Astrocyte of the hippocampus (primary cell): ENCODE measurements around the gene MAPK8IP2.

Experiments
- DNase-seq: peaks from one replicate; pipeline ENCODE4 v3.0.0; 2011; ENCODE audit warnings: low read depth, low spot score

Gene MAPK8IP2

DNA sequence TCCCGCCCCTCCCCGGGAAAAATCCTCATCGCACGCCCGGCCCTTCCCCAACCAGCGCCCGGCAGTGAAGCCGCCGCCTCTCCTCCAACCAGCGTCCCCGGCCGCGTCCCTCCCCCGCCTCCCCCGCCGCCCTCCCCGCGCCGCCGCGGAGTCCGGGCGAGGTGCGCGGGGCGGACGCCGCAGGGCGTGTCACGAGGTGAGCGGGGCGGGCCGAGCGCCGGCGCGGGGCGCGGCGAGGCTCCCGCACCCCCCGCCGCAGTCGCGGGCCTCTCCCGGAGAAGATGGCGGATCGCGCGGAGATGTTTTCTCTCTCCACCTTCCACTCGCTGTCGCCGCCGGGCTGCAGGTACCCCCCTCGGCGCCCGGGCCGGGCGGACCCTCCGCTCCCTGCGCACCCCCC is at the start of gene MAPK8IP2:
MAPK8IP2 (plus strand) TSS at position 256 of the 400 bp plus-strand sequence; CDS start at position 282, 26 bp downstream.
- no peak for DNase-seq

DNA sequence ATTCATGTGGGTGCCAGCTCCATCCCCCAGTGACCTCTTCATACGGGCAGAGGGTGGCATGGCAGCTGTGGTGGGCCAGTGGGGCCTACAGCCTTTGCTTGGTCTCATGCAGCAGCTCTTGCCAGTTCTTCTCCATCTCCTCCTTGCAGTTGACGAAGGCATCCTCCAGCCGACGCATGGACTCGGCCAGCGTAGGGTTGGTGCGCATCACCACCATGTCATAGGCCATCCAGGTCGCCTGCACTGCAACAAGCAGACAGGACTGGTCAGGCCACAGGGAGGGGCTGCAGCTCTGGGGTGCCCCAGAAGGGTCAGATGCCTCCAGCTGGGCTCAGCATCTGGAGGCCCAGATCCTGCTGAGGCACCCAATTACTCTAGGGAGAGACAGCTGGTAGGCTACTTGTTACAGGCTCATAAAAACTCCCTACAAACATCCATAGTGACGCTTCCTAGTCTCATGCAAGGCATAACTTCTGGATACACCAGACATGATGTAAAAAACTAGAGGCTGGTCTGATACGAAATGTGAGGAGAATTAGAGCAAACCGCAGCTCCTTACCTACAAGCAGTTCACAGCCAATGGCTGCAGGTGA is 49.3 kb upstream of the MAPK8IP2 start:
- DNase-seq, result no peak

DNA sequence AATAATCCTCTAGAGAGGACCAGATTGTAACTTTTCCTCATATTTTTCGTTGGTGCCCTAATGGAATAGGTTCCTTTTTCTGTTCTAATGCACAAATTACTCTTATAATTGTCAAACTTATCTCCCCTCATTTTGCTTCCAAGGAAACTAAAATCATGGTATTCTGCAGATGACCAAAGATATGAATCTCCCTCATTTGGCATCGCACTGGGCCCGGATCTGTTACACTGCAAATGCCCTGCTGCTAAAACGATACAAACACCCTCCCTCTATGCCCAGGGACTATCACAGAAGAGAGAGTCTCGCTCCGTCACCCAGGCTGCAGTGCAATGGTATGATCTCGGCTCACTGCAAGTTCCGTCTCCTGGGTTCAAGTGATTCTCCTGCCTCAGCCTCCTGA is 47.3 kb upstream of the MAPK8IP2 start:
- no peak for DNase-seq

DNA sequence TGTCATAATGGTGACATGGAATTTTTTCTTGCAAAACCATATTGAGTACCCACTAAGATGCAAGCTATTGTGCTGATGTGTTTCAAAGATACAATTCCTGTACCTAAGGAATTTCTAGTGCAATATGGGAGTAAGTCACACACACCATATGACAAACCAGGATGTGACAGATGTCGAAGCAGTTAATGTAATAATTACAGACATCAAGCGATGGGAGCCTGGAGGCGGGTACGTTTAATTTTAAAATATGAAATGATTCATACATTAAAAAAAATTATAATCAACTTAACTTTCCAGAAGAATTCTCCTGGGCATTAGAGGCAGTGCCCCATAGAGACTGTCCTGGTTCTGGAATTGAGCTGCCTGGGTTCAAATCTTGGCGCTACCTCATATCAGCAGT is 43.9 kb upstream of the MAPK8IP2 start:
- DNase-seq, result no peak

DNA sequence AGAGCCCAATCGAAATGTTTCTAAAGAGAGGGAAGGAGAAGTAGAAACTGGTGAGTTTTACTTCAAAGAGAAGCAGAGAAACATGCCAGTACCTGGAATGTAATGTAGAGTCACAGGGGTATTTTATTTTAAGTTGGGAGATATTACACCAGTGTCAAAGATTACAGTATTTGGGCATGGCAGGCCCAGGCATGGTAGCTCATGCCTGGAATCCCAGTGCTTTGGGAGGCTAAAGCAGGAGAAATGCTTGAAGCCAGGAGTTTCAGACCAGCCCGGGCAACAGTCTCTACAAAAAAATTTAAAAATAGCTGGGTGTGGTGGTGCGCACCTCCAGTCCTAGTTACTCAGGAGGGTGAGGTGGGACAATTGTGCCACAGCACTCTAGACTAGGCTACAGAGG is 40.6 kb upstream of the MAPK8IP2 start:
- DNase-seq, result no peak

DNA sequence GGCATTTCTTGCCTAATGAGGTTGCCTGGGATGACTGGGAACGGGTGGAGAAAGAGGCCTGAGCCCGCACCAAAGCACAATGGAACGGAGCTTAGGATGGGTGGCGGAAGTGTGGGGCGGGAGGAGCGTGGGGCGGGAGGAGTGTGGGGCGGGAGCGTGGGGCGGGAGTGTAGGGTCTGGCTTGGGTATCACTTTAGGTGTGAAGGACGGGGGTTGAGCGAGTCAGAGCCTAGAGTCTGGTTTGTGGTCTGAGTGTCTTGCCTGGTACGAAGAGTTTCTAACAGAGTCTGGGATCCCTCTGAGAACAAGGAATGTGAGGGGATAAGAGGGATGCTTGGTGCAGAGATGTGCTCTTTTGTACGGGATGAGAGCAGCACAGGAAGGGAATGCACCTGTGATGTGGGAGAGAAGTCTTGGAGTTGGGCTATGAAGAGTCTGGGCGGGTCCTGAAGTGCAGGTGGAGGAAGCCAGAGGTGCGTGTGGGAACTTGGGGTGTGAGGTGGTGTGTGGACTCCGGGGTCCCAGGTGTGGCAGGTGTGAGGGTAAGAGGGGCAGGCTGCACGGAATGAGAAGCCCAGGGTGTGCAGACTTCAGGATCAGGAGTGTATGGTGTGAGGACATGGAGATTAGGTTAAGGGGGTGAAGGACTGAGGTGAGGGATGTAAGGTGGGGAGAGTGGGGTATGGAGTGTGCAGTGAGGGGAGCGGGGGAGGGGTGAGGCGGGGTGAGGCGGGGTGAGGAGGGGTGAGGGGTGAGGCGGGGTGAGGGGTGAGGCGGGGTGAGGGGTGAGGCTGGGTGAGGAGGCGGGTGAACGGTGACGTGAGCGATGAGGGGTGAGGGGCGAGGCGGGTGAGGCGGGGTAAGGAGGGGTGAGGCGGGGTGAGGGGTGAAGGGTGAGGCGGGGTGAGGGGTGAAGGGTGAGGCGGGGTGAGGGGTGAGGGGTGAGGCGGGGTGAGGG is 38.9 kb upstream of the MAPK8IP2 start:
- no peak for DNase-seq

DNA sequence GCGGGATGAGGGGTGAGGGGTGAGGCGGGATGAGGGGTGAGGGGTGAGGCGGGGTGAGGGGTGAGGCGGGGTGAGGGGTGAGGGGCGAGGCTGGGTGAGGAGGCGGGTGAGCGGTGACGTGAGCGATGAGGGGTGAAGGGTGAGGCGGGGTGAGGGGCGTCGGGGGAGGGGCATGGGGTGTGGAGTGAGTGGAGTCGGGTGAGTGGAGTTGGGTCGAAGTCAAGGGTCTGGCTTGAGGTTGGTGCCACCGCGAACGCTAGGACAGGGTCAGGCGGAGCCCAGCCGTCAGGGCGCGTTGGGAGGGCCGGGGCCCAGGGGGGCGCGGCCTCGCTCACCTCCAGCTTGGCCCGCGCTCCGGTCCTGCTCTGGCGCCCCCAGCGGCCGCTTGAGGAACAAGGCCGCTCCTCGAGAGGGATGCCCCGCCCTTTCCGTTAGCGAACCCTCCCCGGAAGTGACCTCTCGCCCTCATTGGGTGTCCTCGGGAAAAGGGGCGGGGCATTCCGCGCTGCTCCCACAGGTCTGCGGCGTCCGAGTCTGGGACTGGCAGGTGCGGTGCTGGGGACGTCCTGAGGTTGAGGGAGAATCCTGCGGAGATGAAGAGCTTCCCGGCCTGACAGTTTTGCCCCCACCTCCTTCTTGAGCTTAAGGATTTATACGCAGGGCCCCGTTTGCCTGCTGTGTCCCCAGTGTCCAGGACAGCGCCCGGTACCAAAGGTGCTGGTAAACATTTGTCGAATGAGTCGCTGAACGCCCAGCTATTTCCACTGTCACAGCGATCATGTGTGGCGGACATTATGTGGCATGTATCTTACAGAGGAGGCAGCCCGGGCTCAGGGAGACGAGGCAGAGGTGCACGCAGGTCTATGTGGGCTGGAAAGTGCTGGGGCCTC is 37.8 kb upstream of the MAPK8IP2 start, which contains the start of gene SYCE3:
SYCE3 (minus strand) TSS at position 397 of the 890 bp plus-strand sequence. CDS start 6,514 bp downstream, outside the sequence.
- DNase-seq, result peak; percentile 97

DNA sequence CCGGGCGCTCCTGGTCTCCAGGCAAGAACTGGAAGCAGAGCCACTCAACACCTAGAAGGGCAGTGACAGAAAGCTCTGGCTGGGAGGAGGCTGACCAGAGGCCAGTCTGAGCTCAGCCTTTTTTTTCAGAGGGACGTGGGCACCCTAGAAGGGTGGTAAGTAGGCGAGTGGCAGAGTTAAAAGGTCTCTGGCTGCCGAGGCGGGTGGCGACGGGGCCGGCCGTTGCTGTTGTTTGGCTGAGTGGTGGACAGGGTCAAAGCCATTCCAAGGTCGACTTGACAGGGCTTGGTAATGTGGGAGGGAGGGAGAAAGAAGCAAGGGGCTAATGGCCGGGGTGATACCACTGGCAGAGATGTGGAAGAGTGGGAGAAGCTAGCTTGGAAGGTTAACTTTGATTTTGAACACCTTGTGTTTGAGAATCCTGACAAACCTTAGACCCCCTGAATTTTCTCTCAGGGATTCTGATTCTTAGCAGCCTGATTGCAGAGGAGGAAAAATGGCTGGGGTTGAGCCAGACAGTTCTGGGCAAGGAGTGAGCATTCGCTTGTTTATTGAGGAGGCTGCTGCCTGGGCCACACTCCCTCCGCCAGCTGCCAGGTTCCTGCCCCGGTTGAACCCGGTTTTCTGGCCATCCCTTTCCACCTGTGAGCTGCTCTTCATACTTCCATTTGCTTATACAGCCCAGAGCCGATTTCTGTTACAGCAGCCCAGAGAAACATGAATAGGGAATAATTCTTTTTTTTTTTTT is 37.0 kb upstream of the MAPK8IP2 start:
- DNase-seq, result no peak

DNA sequence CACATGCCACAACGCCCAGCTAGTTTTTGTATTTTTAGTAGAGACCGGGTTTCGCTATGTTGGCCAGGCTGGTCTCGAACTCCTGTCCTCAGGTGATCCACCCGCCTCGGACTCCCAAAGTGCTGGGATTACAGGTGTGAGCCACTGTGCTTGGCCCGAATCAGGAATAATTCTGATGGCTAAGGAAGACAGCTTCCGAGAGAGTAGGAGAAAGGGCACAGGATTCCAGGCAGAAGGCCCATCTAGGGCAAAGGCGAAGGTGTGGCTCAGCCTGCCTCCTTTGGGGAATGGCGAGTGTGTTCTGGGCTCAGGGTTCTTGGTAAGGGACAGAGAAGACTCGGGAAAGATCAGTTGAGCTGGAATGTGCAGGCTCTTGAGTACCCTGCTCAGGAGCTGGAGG is 36.3 kb upstream of the MAPK8IP2 start:
- no peak for DNase-seq

DNA sequence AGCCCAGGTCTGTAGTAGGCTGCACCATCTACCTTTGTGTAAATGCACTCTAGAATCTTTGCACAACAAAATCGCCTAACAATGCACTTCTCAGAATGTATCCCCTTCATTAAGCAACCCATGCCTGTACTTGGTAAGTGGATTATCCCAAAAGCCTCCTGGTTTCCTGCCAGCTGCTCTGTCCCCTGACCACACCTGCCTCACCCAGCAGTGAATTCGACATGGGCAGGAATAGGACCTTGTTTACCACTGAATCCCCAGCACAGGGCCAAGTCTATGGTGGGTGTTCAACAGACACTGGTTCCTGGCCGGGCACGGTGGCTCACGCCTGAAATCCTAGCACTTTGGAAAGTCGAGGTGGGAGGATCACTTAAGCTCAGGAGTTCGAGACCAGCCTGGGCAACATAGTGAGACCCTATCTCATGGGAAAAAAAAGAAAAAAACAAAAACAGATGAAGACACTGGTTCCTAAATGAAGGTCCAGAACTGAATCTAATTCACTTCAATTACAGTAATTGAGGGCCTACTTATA is 32.8 kb upstream of the MAPK8IP2 start:
- no peak for DNase-seq

DNA sequence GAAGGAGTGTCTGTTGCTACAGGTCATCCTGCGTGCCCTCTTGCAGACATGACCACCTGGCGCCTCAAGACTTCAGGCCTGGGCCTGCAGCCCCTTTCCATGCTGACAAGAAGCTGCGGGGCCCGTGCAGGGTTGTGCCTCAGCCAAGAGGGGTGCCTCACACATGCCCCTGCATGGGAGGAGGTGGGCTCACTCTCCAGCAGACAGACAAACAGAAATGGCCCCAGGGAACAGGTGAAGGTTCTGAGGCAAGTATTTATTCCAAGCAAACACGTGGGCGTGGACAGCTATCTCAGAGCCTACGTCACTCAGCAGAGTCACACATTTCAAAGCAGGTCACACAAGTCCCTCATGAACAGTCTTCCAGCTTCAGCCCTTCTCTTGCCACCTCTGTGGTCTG is 32.0 kb upstream of the MAPK8IP2 start:
- no peak for DNase-seq

DNA sequence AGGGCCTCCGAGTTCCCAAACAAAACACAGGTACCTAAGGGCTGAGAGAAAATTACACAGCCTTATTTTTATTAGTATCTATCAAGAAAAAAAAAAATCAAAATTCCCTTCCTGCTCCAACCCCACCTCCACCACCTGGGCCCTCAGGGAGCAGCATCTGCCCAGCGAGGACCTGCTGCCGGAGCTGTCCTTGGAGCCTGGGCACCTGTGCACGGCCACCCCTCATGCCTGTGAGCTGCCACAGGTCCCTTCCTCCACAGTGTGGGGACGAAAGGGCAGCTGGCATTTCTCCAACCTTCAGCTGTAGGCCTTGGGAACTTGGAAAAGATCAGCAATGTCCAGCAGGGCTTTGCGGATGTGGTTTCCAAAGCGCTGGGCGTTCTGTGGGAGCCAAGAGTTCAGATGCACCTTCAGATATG is 31.5 kb upstream of the MAPK8IP2 start:
- DNase-seq, result no peak

DNA sequence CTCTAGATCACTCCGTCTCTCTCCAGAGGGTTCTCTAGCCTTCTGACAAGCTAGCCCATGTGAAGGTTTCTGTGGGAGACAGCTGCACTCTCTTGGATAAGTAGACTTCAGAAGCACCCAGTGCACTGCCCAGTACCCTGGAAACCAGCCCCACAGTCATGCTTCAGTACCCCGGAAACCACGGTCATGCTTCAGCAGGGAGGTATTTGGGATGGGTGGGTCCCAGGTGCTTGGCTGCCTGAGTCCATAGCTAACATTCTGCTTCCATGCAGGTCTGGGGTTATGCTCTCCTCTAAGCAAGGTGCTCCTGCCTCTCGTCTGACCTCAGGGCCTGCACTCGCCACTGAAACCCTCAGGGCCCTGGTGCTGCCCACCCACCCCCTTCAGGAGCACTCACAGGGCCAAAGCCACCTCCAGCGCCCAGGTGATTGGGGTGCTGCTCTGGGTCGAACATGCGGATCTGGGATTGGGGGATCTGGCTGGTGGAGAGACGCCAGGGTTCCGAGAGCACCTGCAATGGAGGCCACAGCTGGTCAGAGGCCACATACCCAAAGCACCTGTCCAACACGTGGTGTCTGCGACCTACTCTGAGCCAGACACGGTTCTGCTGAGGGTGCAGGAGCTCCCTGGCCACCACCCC is 30.6 kb upstream of the MAPK8IP2 start:
- DNase-seq, result no peak

DNA sequence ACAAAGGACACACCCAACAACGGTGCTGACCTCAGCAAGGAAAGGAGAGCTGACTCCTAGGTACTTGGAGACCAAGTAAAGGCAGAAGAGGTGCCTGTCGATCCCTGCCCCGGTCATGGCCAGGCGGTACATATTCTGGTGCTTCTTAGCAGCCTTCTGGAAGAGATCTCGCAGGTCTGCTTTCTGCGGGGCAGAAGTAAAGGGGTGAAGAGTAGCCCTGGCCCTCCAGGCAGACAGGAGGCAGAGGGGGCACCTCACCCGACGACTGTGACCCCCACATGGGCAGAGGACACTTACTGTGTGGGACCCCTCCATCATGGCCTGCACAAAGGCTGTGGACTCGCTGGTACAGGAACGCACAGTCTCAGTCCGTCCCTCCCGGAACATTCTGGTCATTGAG is 29.7 kb upstream of the MAPK8IP2 start:
- no peak for DNase-seq

DNA sequence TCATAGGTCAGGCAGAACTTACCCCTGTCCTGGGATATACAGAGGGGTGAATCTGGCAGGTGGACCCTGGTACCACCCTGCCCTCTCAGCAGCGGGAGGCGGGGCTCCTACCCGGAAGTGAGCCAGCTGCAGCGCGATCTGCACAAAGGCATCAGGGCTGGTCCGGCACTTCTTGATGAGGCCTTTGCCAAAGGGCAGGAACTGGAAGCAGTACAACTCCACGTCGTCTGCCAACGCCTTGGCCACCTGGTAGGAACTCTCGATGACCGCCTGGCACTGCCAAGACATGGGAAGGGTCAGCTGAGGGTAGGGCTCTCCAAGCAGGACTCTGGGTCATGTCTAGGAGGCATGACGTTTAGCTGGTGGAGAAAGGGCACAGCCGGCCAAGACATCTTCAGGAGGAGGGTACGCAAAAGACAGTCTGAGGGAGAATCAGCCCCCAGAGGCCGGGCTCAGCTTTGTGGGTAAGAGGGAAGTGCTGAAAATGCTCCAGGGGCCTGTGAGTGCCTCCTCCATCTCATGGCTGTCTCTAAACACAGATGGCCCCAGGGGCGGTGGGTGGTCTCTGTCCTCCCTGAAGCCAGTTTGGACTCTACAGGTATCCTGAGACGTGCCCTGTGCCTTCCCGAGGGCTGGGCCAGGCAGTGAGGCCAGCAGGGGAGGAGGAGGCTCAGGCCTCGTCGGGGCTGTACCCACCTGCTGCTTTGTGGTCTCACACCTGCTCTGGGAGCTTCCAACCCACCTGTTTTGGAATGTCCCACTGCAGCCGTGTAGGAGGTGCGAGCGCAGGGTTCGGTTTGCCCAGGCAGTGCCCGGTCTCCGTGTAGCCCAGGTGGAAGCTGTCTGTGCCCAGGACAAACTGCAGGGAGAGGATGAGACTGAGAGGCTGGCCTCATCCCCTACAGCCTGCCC is 29.1 kb upstream of the MAPK8IP2 start:
- no peak for DNase-seq

DNA sequence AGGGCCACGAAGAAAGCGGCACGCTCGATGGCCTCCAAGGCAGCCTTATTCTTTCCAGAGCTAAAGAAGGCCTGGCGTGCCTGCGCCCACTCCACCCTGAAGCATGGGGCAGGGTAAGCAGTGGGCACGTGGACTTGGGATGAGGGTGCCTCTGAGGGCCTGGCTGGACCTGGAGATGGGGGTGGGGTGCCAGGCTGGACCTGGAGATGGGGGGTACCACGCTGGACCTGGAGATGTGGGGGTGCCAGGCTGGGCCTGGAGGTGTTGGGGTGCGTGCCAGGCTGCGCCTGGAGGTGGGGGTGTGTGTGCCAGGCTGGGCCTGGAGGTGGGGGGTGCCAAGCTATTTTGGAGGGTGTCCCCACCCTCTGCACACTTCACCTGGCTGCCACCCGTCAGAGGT is 27.6 kb upstream of the MAPK8IP2 start:
- no peak for DNase-seq

DNA sequence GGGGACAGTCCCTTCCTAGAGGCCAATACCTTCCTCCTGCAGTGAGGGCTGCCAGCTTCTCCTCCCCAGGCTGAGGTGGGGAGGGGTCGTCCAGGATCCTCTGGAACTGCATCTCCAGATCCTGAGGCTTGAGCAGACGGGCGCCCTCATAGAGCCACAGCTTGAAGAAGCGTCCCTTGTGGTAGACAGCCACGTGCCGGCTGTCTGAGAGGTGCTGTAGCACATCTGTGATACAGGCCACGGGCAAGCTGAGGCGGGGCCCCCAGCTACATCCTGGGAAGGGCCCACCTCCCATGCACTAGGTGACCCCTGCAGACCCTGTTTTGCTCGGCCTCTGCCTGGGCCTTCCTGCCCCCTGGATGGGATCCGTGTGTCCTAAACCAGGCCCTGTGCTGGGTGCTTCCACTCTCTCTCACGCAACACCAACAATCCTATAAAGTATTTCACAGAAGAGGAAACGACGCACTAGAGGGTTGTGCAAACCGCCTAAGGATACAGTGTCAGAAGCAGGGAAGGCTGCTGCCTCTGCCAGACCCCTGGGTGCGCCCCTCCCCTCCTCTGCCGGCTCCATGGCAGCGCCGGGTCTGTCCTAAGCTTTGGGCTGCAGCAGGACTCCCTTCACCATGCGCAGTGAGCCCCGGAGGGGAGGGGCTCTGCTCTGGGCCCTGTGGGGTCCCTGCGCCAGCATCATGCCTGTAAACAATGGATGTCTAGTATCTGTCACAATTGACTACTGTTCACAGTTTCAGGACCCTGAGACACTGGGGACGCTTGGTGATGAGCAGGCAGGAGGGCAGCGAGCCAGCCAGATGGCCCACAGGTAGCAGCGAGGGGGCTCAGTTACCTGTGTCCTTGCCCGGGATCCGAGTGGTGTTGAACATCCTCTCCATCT is 26.9 kb upstream of the MAPK8IP2 start:
- DNase-seq, result no peak

DNA sequence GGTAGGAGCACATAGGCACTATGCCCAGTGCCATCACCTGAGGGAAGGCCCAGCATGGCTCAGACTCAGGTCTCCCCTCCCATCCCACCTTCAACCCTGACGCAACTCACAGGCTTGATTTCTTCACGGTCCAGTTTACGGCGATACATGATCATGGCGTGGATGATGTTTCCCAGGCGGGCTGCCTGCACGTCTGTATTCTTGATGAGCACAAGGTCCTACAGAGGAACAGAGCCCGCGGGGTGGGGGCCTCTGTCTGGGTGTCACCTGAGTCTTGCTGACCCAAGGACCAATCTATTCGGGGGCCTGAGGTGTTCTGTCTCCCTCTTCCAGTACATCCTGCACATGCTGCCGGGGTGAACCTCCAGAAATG is 26.2 kb upstream of the MAPK8IP2 start:
- DNase-seq, result no peak
